HCT116 (cell line): ENCODE measurements around the gene PANX2. TPM values are rescaled to one million over a fixed set of nuclear protein-coding genes. Genes with fewer than 3 reads are reported as not detected.

ENCODE experiments used
- CBX3 ChIP-seq: IDR thresholded peaks from 2 replicates; pipeline ENCODE4 v1.6.1; 2012; ENCODE audit warnings: low read depth
- CEBPB ChIP-seq: IDR thresholded peaks from 2 replicates; pipeline ENCODE4 v1.6.1; 2012; ENCODE audit warnings: low read depth
- ELF1 ChIP-seq: IDR thresholded peaks from 2 replicates; pipeline ENCODE4 v1.6.1; 2012; ENCODE audit warnings: low read depth, borderline replicate concordance
- EZH2phosphoT487 ChIP-seq: fragments of 200-600 bp; IDR thresholded peaks from 2 replicates; pipeline ENCODE4 v1.6.1; 2018; ENCODE audit warnings: antibody characterized with exemption, borderline replicate concordance
- FOSL1 ChIP-seq: IDR thresholded peaks from 2 replicates; pipeline ENCODE4 v1.6.1; 2012; ENCODE audit warnings: low read depth
- JUND ChIP-seq: IDR thresholded peaks from 2 replicates; pipeline ENCODE4 v1.6.1; 2012
- POLR2A ChIP-seq: IDR thresholded peaks from 2 replicates; pipeline ENCODE4 v1.7.0; 2011; ENCODE audit warnings: borderline replicate concordance; ENCODE audit not compliant: insufficient read depth, insufficient read length; ENCODE audit errors: extremely low read depth
- RAD21 ChIP-seq: IDR thresholded peaks from 2 replicates; pipeline ENCODE4 v1.6.1; 2012; ENCODE audit warnings: low read depth, mild to moderate bottlenecking
- SRF ChIP-seq: IDR thresholded peaks from 2 replicates; pipeline ENCODE4 v1.6.1; 2012; ENCODE audit warnings: low read depth
- TCF7L2 ChIP-seq: IDR thresholded peaks from 2 replicates; pipeline ENCODE4 v1.7.0; 2011; ENCODE audit warnings: borderline replicate concordance, inconsistent platforms; ENCODE audit not compliant: insufficient read depth, insufficient read length; ENCODE audit errors: extremely low read depth
- YY1 ChIP-seq: IDR thresholded peaks from 2 replicates; pipeline ENCODE4 v1.6.1; 2011; ENCODE audit warnings: low read length, low read depth, moderate library complexity, mild to moderate bottlenecking; ENCODE audit not compliant: insufficient replicate concordance; ENCODE audit errors: extremely low read depth
- ZFX ChIP-seq: fragments of 450-650 bp; IDR thresholded peaks from 2 replicates; pipeline ENCODE4 v1.6.1; 2017
- total RNA-seq: library from RNA; stranded (reverse); gene quantifications from one replicate; pipeline ENCODE4 v1.2.1, GENCODE V29; 2021; ENCODE audit not compliant: unreplicated experiment
- TF ChIP-seq, protein P1 (sequence below): IDR thresholded peaks from 2 replicates; pipeline ENCODE4 v1.6.1; 2012; ENCODE audit warnings: low read depth
- TF ChIP-seq, protein P2 (sequence below): IDR thresholded peaks from 2 replicates; pipeline ENCODE4 v1.6.1; 2012

Gene PANX2
- total RNA-seq, 1 experiment from 2014 or later: 8.0 TPM

DNA sequence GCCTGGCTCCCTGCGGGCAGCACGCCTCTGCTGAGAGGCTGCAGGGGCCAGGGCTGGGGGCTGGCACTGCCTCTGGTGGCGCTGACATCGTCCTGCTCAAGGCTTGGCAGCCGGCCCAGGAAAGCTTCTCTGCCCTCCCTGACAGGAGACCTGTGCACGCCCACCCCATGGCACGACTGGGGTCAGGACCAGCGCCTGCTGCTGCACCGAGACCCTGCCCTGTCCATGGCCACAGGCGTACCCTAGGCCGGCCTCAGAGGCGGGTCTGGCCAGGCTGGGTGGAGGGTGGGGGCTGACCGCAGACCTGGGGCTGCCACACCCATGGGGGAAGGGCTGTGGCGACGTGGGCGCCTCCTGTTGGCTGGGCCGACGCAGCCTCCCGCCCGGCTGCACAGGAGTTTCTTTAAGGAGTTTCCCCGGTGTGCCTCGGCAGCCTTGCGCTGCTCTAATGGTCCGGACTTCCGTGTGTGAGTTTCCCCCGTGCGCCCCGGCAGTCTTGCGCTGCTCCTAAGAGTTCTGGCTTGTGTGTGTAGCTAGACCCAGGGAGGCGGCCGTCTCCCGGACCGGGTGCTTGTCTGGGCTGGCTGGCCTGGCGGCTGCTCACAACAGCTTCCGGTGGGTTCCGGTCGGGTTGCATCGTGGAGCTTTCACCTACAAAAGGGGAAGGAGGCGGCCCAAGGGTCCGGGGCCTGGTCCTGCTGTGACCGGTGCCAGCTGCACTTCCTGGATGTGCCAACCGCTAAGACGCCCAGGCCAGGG is 19.8 kb downstream of the PANX2 start (continued):
- TF ChIP-seq, protein P1, sequence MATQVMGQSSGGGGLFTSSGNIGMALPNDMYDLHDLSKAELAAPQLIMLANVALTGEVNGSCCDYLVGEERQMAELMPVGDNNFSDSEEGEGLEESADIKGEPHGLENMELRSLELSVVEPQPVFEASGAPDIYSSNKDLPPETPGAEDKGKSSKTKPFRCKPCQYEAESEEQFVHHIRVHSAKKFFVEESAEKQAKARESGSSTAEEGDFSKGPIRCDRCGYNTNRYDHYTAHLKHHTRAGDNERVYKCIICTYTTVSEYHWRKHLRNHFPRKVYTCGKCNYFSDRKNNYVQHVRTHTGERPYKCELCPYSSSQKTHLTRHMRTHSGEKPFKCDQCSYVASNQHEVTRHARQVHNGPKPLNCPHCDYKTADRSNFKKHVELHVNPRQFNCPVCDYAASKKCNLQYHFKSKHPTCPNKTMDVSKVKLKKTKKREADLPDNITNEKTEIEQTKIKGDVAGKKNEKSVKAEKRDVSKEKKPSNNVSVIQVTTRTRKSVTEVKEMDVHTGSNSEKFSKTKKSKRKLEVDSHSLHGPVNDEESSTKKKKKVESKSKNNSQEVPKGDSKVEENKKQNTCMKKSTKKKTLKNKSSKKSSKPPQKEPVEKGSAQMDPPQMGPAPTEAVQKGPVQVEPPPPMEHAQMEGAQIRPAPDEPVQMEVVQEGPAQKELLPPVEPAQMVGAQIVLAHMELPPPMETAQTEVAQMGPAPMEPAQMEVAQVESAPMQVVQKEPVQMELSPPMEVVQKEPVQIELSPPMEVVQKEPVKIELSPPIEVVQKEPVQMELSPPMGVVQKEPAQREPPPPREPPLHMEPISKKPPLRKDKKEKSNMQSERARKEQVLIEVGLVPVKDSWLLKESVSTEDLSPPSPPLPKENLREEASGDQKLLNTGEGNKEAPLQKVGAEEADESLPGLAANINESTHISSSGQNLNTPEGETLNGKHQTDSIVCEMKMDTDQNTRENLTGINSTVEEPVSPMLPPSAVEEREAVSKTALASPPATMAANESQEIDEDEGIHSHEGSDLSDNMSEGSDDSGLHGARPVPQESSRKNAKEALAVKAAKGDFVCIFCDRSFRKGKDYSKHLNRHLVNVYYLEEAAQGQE: no peak
- no peak for TF ChIP-seq FOSL1
- no peak for TF ChIP-seq EZH2phosphoT487
- TF ChIP-seq ELF1: no peak
- TF ChIP-seq, protein P2, sequence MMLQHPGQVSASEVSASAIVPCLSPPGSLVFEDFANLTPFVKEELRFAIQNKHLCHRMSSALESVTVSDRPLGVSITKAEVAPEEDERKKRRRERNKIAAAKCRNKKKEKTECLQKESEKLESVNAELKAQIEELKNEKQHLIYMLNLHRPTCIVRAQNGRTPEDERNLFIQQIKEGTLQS: no peak
- no peak for TF ChIP-seq CBX3
- TF ChIP-seq ZFX: 0 out of 2 replicates have a peak, but pooled peaks have one; percentile 7
- TF ChIP-seq CEBPB: no peak
- no peak for TF ChIP-seq SRF
- no peak for TF ChIP-seq JUND
- no peak for TF ChIP-seq YY1
- TF ChIP-seq TCF7L2: no peak
- TF ChIP-seq RAD21: no peak
- peak; percentile 23 for TF ChIP-seq POLR2A
- TF ChIP-seq, all 23 proteins: peak for 5
